Fibroblast of villous mesenchyme (primary cell): ENCODE data around the gene AMOTL1. TPM values are rescaled to one million over a fixed set of nuclear protein-coding genes. Genes with fewer than 3 reads are reported as not detected.
"Not testable (repeated sequence)": the region's sequence is repeated elsewhere in the genome, so short reads cannot be mapped to it uniquely, and the experiment has no call there.

Experiments used
- DNase-seq: peaks from one replicate; pipeline ENCODE4 v3.0.0-alpha.2; 2010; ENCODE audit warnings: low read depth
- H3K4me3 ChIP-seq: 2 replicates; pipeline ENCODE4 v1.5.1; 2011; ENCODE audit warnings: low read depth, mild to moderate bottlenecking, low read length
- total RNA-seq: library from RNA; depleted of rRNA; stranded (reverse); fragments of >200 nt; gene quantifications from 2 replicates; pipeline ENCODE4 v1.2.3, GENCODE V29; 2012
- TF ChIP-seq, protein P1 (sequence below): IDR thresholded peaks from 2 replicates; pipeline ENCODE4 v1.5.1; 2012; ENCODE audit warnings: low read depth, mild to moderate bottlenecking, low read length; ENCODE audit not compliant: insufficient read depth

Gene AMOTL1
- total RNA-seq, 1 donor, result 25.9 TPM

DNA sequence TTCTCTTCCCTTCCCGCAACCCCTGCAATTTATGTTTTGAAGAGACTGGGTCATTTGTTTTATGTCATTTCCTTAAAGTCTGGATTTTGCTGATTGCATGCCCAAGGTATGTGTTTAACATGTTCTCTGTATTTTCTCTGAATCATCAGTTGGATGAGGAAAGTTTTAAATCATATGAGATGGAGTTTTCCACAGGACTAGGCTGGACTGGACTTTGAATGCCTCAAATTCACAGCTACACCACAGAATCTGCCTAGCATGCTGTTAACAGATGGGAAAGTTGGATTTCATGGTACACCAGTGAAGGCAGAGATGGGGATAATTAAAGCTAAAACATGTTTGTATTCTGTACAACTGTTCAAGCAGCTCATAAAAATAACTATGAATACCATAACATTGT, 142.6 kb downstream of the AMOTL1 start:
- peak; percentile 97 for DNase-seq
- TF ChIP-seq, protein P1, sequence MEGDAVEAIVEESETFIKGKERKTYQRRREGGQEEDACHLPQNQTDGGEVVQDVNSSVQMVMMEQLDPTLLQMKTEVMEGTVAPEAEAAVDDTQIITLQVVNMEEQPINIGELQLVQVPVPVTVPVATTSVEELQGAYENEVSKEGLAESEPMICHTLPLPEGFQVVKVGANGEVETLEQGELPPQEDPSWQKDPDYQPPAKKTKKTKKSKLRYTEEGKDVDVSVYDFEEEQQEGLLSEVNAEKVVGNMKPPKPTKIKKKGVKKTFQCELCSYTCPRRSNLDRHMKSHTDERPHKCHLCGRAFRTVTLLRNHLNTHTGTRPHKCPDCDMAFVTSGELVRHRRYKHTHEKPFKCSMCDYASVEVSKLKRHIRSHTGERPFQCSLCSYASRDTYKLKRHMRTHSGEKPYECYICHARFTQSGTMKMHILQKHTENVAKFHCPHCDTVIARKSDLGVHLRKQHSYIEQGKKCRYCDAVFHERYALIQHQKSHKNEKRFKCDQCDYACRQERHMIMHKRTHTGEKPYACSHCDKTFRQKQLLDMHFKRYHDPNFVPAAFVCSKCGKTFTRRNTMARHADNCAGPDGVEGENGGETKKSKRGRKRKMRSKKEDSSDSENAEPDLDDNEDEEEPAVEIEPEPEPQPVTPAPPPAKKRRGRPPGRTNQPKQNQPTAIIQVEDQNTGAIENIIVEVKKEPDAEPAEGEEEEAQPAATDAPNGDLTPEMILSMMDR, result no peak
- no peak overlapping the region for H3K4me3 ChIP-seq

DNA sequence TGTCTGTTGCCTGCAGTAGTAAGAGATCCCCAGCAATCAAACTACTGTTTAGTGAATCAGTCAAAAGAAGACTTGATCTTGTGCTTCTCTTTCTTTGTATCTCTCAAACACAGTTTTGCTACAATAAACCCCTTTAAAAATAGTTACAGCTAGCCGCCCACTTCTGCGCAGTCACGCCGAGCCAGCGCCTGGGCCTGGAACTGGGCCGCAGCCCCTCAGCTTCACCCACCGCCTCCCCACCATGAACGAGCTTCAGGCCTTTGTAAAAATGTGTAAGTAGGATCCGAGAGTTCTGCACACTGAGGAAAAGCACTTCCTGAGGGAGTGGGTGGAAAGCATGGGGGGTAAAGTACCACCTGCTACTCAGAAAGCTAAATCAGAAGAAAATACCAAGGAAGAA, 144.7 kb downstream of the AMOTL1 start:
- H3K4me3 ChIP-seq, result no peak overlapping the region
- DNase-seq, result no peak
- TF ChIP-seq, protein P1, result no peak

DNA sequence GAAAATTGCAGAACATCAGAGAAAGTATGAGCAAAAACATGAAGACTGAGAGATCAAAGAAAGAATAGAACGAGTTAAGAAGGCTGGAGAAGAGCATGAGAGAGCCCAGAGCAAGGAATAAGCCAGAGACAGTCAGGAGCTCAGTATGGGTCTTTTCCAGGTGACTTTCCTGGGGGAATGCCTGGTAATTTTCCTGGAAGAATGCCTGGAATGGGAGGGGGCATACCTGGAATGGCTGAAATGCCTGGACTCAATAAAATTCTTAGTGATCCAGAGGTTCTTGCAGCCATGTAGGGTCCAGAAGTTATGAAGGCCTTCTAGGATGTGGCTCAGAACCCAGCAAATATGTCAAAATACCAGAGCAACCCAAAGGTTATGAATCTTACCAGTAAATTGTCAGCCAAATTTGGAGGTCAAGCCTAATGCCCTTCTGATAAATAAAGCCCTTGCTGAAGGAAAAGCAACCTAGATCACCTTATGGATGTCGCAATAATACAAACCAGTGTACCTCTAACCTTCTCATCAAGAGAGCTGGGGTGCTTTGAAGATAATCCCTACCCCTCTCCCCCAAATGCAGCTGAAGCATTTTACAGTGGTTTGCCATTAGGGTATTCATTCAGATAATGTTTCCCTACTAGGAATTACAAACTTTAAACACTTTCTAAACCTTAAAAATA, 145.7 kb downstream of the AMOTL1 start:
- H3K4me3 ChIP-seq, DNase-seq: not testable (repeated sequence)

DNA sequence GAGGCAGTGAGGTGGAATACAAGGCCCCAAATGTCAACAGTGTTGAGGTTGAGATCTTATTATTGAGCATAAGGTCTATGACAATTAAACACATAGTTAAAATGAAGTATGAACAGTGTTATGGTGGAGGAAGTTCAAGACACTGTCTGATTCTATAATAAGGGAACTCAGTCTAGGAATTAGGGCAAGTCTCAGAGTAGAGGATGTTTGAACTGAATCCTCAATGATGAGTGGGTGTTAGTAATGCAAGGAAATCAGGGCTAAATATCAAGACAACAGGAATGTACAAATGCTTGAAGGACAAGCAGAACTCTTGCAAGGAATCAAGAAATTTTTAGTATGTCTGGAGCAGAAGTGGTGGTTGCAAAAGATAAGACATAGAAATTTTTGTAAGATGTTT, 152.2 kb downstream of the AMOTL1 start:
- no peak for DNase-seq
- no peak overlapping the region for H3K4me3 ChIP-seq
- TF ChIP-seq, protein P1, result no peak

- TF ChIP-seq, protein P1, result no peak
- no peak for DNase-seq
- no peak overlapping the region for H3K4me3 ChIP-seq
Observed at GRCh38 chr11:94922321-94923003, 154.3 kb downstream of the AMOTL1 start.

GRCh38 chr11:94923004-94923334, 154.8 kb downstream of the AMOTL1 start:
- no peak overlapping the region for H3K4me3 ChIP-seq
- no peak for DNase-seq
- TF ChIP-seq, protein P1, result no peak

GRCh38 chr11:94924171-94924572, 156.0 kb downstream of the AMOTL1 start:
- H3K4me3 ChIP-seq, result no peak overlapping the region
- TF ChIP-seq, protein P1, result no peak
- no peak for DNase-seq
